Activated CD4-positive, alpha-beta memory T cell treated with anti-CD3 and anti-CD28 coated beads for 36 hours (primary cell): ENCODE measurements around the gene TCF21. TPM values are rescaled to one million over a fixed set of nuclear protein-coding genes. Genes with fewer than 3 reads are reported as not detected.
"Not testable (repeated sequence)": the region's sequence is repeated elsewhere in the genome, so short reads cannot be mapped to it uniquely, and the experiment has no call there.

Experiments
- CTCF ChIA-PET: fragments of 350-600 bp; sonication (Branson Sonifier 250); formaldehyde crosslinking; loops from one replicate; lab custom pipeline; 2021; ENCODE audit warnings: antibody characterized with exemption, inconsistent platforms; lab: Charles Lee
- POLR2A ChIA-PET: fragments of 350-600 bp; sonication (Branson Sonifier 250); formaldehyde crosslinking; loops from one replicate; lab custom pipeline; 2021; ENCODE audit warnings: antibody characterized with exemption; lab: Charles Lee
- DNase-seq: peaks from one replicate; pipeline ENCODE4 v3.0.0-alpha.2; 2020
- H3K27ac Mint-ChIP-seq: one replicate; pipeline ENCODE4 v1.8.0; 2021; ENCODE audit warnings: mixed read lengths
- H3K27me3 Mint-ChIP-seq: one replicate; pipeline ENCODE4 v1.8.0; 2021; ENCODE audit warnings: mixed read lengths
- H3K36me3 Mint-ChIP-seq: one replicate; pipeline ENCODE4 v1.8.0; 2021; ENCODE audit warnings: mixed read lengths
- H3K4me1 Mint-ChIP-seq: one replicate; pipeline ENCODE4 v1.8.0; 2021; ENCODE audit warnings: low read depth, mixed read lengths
- H3K4me3 Mint-ChIP-seq: one replicate; pipeline ENCODE4 v1.8.0; 2021; ENCODE audit warnings: mild to moderate bottlenecking, mixed read lengths
- H3K9me3 Mint-ChIP-seq: one replicate; pipeline ENCODE4 v1.8.0; 2021; ENCODE audit warnings: mixed read lengths
- intact Hi-C: fragments of 100-400 bp; cut with micrococcal nuclease; formaldehyde crosslinking; loops from one replicate; pipeline ENCODE4 v1.15.1; 2023
- total RNA-seq, 2 experiments: library from RNA; stranded (reverse); gene quantifications; one replicate each; pipeline ENCODE4 v1.2.3, GENCODE V29; 2021

TCF21 gene
- total RNA-seq, 2 experiments from 2014 or later, result not detected

DNA sequence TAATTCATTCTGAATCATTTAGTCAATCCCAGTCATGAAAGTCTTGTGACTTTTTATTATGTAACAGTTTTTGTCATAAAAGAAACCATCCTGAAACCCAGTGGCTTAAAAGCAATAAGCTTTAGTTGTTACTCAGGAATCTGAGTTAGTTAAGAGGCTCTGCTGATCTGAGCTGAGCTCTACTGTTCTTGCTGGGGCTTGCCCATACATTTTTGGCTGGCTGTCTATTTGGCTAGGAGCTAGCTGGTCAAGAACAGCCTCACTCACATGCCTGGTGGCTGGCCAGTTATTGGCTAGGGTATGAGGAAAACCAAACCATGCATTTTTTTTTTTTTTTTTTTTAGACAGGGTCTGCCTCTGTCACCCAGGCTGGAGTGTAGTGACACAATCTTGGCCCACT is 10.6 kb downstream of the TCF21 start:
- H3K36me3 Mint-ChIP-seq, result no peaks in the 10 kb centered on the region
- ChIA-PET CTCF (no interaction called here), POLR2A (no interaction called here)

DNA sequence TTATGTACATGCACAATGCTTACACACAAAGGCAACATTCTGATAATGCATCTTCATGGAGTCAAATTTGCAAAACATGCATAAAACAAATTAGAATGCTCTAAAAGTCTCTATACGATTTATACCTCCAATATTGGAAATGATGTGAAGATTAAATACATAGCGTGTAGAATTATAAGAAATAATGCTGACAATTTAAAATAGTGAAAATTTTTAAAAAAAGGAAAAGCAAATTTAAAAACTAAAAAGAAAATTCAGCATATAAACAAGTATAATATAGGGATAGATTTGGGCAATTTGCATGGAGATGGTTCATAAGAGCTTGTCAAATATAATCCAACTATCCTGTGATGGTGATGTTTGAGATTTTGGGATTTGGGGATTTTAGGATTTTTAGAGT is 14.9 kb downstream of the TCF21 start:
- CTCF ChIA-PET, result interaction anchor here (0.7 to 1.0 kb wide), 2 partner anchors 66 to 160 kb away, joined by 3 read pairs; no protein-coding TSS in a partner anchor

More for the DNA sequence above, 10.6 kb downstream of the TCF21 start:
- H3K4me1 Mint-ChIP-seq, result no peaks in the 10 kb centered on the region
- peaks cover 54% of the 10 kb centered on the region for H3K27me3 Mint-ChIP-seq
- no peak overlapping the region for H3K27ac Mint-ChIP-seq
- H3K9me3 Mint-ChIP-seq, result no peaks in the 10 kb centered on the region
- intact Hi-C loops, result no loop called here
- no peak for DNase-seq
- no peak overlapping the region for H3K4me3 Mint-ChIP-seq

DNA sequence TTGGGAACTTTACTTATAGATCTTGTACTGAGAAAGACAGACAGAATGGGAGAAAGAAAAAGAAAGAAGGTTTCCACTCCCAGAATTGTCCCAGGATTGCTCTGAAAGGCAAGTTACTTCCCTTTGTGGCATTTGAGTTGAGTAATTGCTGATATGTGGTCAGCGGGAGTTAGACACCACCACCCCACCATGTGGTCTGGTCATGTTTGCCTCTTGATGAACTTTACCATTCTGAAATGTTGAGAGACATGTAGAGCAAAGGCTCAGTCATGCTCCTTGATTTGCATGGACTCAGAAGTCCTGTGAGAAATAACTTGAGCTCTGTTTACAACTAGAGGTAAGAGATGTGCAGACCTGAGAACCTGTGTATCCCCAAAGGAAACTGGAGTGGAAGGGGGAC is 17.1 kb downstream of the TCF21 start:
- DNase-seq, result no peak
- no peaks in the 10 kb centered on the region for H3K4me1 Mint-ChIP-seq
- ChIA-PET POLR2A (no interaction called here), CTCF (interaction anchor here (1.1 to 1.7 kb wide), 3 partner anchors 10 to 17 kb away, joined by 3 to 16 read pairs (median 3); no protein-coding TSS in a partner anchor)
- H3K9me3 Mint-ChIP-seq, result no peaks in the 10 kb centered on the region
- intact Hi-C loops, result no loop called here
- peaks cover 50% of the 10 kb centered on the region for H3K27me3 Mint-ChIP-seq
- H3K4me3 Mint-ChIP-seq, result no peak overlapping the region
- no peak overlapping the region for H3K27ac Mint-ChIP-seq
- H3K36me3 Mint-ChIP-seq, result no peaks in the 10 kb centered on the region

More for the DNA sequence above, 14.9 kb downstream of the TCF21 start:
- no peak overlapping the region for H3K4me3 Mint-ChIP-seq
- H3K36me3 Mint-ChIP-seq, result no peaks in the 10 kb centered on the region
- no peak for DNase-seq
- H3K27me3 Mint-ChIP-seq, result peaks cover 47% of the 10 kb centered on the region
- no peaks in the 10 kb centered on the region for H3K9me3 Mint-ChIP-seq
- POLR2A ChIA-PET, result no interaction called here
- no peak overlapping the region for H3K27ac Mint-ChIP-seq
- H3K4me1 Mint-ChIP-seq, result no peaks in the 10 kb centered on the region
- intact Hi-C loops, result no loop called here

DNA sequence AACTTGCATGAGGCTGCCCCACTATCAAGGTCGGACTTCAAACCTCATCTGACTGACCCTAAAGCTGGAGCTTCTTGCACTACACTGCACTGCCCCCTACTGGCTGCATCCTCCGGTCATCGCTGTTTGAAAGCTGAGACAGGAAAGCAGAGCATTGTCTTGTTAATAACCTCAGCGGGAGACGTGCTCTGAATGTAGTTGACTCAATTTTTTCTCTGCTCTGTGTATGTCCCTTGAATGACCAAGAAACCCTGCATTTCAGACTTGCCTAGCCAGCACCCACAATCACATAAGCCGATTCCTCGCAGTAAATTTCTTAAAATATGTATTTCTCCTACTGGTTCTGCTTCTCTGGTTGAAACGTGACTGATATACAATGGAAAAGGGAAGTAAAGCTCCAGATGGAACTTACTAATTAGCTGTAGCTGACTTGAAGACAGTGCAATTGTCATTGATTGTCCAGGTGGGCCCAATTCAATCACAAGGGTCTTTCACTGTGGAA is 27.8 kb downstream of the TCF21 start:
- no peak overlapping the region for H3K4me3 Mint-ChIP-seq
- POLR2A ChIA-PET, result no interaction called here

DNA sequence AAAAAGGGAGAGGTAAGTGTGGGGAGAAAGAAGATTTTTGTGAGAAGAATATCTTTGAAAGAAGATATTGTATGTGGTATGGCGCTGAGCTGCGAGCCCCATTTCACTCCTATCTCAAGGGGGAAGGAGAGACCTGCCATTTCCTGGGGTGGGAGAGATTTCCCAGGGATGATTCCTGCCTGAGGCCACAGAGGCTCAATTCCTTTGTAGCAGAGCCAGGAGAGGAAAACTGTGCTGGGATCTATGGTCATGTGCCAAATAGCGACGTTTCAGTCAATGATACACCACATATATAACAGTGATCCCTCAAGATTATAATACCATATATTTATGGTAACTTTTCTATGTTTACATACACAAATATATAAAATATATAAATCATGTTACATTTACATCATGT is 28.9 kb downstream of the TCF21 start:
- Mint-ChIP-seq H3K4me3 (no peak overlapping the region), H3K27me3 (peaks cover 9% of the 10 kb centered on the region), H3K36me3 (no peaks in the 10 kb centered on the region), H3K27ac (no peak overlapping the region), H3K9me3 (no peaks in the 10 kb centered on the region), H3K4me1 (peaks cover 4% of the 10 kb centered on the region)
- ChIA-PET POLR2A (no interaction called here), CTCF (interaction anchor here (0.8 to 12.8 kb wide), 14 partner anchors 11 to 1387 kb away, joined by 3 to 181 read pairs (median 6); no protein-coding TSS in a partner anchor)
- intact Hi-C loops, result loop anchor here (2.0 kb wide), 1 partner anchor 955 kb away; no protein-coding TSS in a partner anchor
- no peak for DNase-seq

More for the DNA sequence above, 27.8 kb downstream of the TCF21 start:
- Mint-ChIP-seq H3K27me3 (peaks cover 7% of the 10 kb centered on the region), H3K9me3 (no peaks in the 10 kb centered on the region), H3K27ac (no peak overlapping the region), H3K36me3 (no peaks in the 10 kb centered on the region), H3K4me1 (peaks cover 4% of the 10 kb centered on the region)
- peak; percentile 84 for DNase-seq
- intact Hi-C loops, result loop anchor here (1.0 to 2.0 kb wide), 3 partner anchors 79 to 954 kb away; no protein-coding TSS in a partner anchor
- CTCF ChIA-PET, result interaction anchor here (0.6 to 12.8 kb wide), 48 partner anchors 8 to 1637 kb away, joined by 3 to 181 read pairs (median 4); no protein-coding TSS in a partner anchor

DNA sequence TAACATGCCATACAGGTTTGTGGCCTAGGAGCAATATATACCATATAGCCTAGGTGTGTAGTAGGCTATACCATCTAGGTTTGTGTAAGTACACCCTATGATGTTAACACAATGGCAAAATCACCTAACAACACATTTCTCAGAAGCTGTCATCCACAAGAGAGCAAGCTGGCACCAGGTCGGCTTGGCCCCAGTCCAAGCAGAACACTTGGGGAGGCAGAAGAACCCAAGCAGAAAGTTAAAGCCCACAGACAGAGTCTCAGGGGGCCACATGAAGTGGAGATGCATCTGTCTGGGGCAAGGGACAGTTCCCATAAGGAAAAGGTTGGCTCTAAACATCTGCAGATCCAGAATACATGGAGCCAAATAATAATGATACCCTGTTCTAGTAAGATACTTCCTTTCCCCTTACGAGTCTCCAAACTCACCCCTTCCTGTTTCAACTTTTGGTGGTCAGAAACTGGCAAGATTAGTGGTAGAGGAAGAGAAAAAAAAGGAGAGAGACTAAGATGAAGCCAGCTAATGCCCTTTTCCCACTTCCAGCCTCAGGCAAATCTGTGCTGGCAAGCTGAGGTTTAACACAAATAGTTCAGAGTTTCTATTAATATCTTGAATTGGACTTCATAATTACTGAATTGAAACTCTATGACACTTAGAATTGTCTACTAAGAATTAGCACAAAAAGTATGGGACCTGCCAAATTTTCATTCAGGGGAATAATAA is 29.5 kb downstream of the TCF21 start:
- Mint-ChIP-seq H3K4me1 (peaks cover 4% of the 10 kb centered on the region), H3K9me3 (no peaks in the 10 kb centered on the region), H3K4me3 (no peak overlapping the region), H3K36me3 (no peaks in the 10 kb centered on the region), H3K27ac (no peak overlapping the region), H3K27me3 (peaks cover 9% of the 10 kb centered on the region)
- no peak for DNase-seq
- ChIA-PET CTCF (interaction anchor here (2.9 to 12.8 kb wide), 4 partner anchors 80 to 349 kb away, joined by 10 to 181 read pairs (median 34); no protein-coding TSS in a partner anchor), POLR2A (no interaction called here)
- intact Hi-C loops, result no loop called here

DNA sequence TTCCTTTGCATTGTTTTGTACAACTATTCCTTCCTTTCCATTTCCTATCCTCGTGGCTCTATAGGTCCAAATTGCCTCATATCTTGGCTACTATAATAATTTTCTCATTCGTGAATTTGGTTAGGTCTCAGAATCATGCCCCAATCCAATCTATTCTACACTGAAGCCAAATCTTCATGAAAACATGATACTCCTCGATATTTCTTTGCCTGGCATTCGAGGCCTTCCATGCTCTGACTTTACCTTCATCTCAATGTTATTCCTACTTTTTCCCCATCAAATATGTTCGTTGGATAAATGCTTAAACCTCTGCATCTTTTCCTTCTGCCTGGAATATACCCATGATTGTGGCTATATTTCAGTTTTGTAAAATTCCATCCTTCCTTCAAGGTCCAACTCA is 30.4 kb downstream of the TCF21 start:
- Mint-ChIP-seq H3K36me3 (no peaks in the 10 kb centered on the region), H3K4me3 (no peak overlapping the region), H3K27ac (no peak overlapping the region), H3K9me3 (no peaks in the 10 kb centered on the region), H3K27me3 (peaks cover 8% of the 10 kb centered on the region), H3K4me1 (peaks cover 4% of the 10 kb centered on the region)
- POLR2A ChIA-PET, result no interaction called here
- CTCF ChIA-PET, result interaction anchor here (1.1 to 12.8 kb wide), 3 partner anchors 19 to 144 kb away, joined by 3 to 181 read pairs (median 10); no protein-coding TSS in a partner anchor
- intact Hi-C loops, result no loop called here
- no peak for DNase-seq

DNA sequence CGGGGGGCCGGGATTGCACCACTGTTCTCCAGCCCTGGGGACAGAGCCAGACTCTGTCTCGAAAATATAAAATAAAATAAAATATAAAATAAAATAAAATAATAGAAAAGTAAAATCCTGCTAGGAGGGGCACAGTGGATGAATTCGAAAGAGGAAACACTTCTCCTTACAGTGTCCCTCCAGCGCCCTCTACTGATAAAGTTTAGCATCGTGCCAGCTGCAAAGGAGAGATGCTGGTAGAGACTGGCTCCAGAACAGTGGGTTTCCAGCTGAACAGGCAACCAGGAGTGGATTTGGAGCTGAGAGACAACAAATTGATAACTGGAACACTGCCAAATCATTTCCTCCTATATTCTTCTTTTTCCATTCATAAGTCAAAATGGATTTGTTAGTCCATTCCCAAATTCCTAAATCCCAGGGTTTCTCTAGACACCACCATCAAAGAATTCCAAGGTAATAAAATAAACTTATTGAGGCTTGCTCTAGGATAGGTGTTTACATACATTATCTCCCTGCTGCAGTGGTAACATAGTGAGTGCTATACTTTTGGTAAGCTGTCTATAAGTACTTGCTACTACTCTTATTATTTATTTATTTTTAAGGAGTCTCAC is 32.4 kb downstream of the TCF21 start:
- POLR2A ChIA-PET, result no interaction called here
- CTCF ChIA-PET, result interaction anchor here (0.6 to 12.8 kb wide), 23 partner anchors 8 to 1099 kb away, joined by 3 to 362 read pairs (median 4); partner anchors contain the start of genes SLC2A12 and TBPL1
- no peak overlapping the region for H3K27ac Mint-ChIP-seq
- peak; percentile 81 for DNase-seq
- H3K4me3 Mint-ChIP-seq, result no peak overlapping the region
- peaks cover 4% of the 10 kb centered on the region for H3K4me1 Mint-ChIP-seq
- intact Hi-C loops, result no loop called here
- H3K27me3 Mint-ChIP-seq, result peaks cover 16% of the 10 kb centered on the region
- no peaks in the 10 kb centered on the region for H3K36me3 Mint-ChIP-seq
- H3K9me3 Mint-ChIP-seq, result no peaks in the 10 kb centered on the region

DNA sequence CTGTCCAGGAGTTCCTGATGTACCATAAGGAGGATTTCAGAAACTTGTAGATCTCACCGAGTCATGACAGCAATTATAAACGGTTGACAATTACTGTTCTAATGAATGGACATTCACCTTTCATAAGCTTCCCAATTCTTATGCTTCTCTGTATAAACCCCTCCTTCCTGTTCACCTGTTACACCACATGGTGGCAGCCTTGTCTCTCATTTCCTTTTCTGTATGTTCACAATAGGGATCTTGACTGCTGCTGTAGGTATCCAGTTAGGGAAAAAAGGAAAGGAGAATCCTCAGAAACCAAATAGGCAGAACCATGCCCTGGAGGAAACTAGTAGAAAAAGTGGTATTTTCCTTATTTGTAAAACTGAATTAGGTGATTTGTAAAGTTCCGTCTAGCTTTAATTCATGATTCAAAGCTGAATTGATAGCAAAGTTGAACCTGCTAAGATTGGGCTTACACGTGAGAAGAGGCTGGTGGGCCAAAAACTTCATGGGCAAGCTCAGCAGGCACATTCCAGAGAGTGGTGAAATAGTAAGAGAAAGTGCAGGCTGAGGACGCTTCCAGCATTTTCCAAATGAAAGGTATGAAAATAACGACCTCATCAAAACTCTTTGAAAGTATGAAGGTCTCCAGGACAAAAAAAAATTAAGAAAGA is 35.2 kb downstream of the TCF21 start:
- Mint-ChIP-seq H3K9me3 (no peaks in the 10 kb centered on the region), H3K4me3 (no peak overlapping the region), H3K27me3 (peaks cover 27% of the 10 kb centered on the region), H3K4me1 (no peaks in the 10 kb centered on the region), H3K36me3 (no peaks in the 10 kb centered on the region), H3K27ac (no peak overlapping the region)
- ChIA-PET POLR2A (interaction anchor here (1.3 kb wide), 1 partner anchor 173 kb away, joined by 8 read pairs; no protein-coding TSS in a partner anchor), CTCF (interaction anchor here (0.5 to 12.8 kb wide), 58 partner anchors 8 to 1644 kb away, joined by 3 to 362 read pairs (median 5); partner anchors contain the start of genes SLC2A12 and TBPL1)
- peak; percentile 60 for DNase-seq
- intact Hi-C loops, result loop anchor here (1.0 to 2.0 kb wide), 4 partner anchors 29 to 173 kb away; partner anchors contain the start of gene TBPL1

DNA sequence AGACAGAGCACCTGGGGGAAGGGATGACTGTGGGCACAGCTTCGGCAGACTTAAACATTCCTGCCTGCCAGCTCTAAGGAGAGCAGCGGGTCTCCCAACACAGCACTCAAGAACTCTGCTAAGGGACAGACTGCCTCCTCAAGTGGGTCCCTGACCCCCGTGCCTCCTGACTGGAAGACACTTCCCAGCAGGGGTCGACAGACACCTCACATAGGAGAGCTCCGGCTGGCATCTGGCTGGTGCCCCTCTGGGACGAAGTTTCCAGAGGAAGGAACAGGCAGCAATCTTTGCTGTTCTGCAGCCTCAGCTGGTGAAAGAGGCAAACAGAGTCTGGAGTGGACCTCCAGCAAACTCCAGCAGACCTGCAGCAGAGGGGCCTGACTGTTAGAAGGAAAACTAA is 42.3 kb downstream of the TCF21 start:
- H3K27ac Mint-ChIP-seq, intact Hi-C loops, H3K4me1 Mint-ChIP-seq, DNase-seq, H3K36me3 Mint-ChIP-seq, POLR2A ChIA-PET, H3K4me3 Mint-ChIP-seq: not testable (repeated sequence)
- Mint-ChIP-seq H3K9me3 (peaks cover 18% of the 10 kb centered on the region), H3K27me3 (peaks cover 41% of the 10 kb centered on the region)
- CTCF ChIA-PET, result interaction anchor here (1.1 kb wide), 2 partner anchors 10 to 133 kb away, joined by 3 to 4 read pairs; no protein-coding TSS in a partner anchor

DNA sequence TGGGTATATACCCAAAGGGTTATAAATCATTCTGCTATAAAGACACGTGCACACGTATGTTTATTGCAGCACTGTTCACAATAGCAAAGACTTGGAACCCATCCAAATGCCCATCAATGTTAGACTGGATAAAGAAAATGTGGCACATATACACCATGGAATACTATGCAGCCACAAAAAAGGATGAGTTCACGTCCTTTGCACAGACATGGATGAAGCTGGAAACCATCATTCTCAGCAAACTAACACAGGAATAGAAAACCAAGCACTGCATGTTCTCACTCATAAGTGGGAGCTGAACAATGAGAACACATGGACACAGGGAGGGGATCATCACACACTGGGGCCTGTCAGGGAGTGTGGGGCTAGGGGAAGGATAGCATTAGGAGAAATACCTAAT is 47.4 kb downstream of the TCF21 start:
- H3K4me3 Mint-ChIP-seq, H3K4me1 Mint-ChIP-seq, H3K27ac Mint-ChIP-seq, H3K36me3 Mint-ChIP-seq, intact Hi-C loops, DNase-seq, POLR2A ChIA-PET: not testable (repeated sequence)
- peaks cover 27% of the 10 kb centered on the region for H3K27me3 Mint-ChIP-seq
- peaks cover 18% of the 10 kb centered on the region for H3K9me3 Mint-ChIP-seq
- CTCF ChIA-PET, result interaction anchor here (2.2 to 2.7 kb wide), 2 partner anchors 13 to 37 kb away, joined by 7 to 13 read pairs; no protein-coding TSS in a partner anchor
